ENCODE data around the gene PRPSAP2. TPM values are rescaled to one million over a fixed set of nuclear protein-coding genes. Genes with fewer than 3 reads are reported as not detected.

The PRPSAP2 gene
- total RNA-seq, 1 donor from 2014 or later, result 50.6 TPM

- H4K20me1 ChIP-seq (ENCODE audit: insufficient read depth, low read length), result no peaks in the 10 kb centered on the region
- H3K36me3 ChIP-seq (ENCODE audit: insufficient read depth, low read length), result no peaks in the 10 kb centered on the region
- no peak for DNase-seq (ENCODE audit: low read depth)
- H3K9me3 Mint-ChIP-seq (ENCODE audit: unreplicated experiment), result peaks cover under 1% of the 10 kb centered on the region
- no peaks in the 10 kb centered on the region for H3K79me2 ChIP-seq (ENCODE audit: insufficient read depth, low read length)
- no peaks in the 10 kb centered on the region for H3K36me3 Mint-ChIP-seq (ENCODE audit: low read depth, unreplicated experiment)
- H3K9ac ChIP-seq (ENCODE audit: low read length), result no peak within 1 kb of the TSS
- no peaks in the 10 kb centered on the region for H3K9me3 ChIP-seq (ENCODE audit: insufficient read depth, low read depth, low read length)
- no peaks in the 10 kb centered on the region for H3K4me1 Mint-ChIP-seq (ENCODE audit: low read depth, unreplicated experiment)
- TF ChIP-seq CTCF (IDR thresholded peaks at IDR 0.05; ENCODE audit: insufficient read depth, low read depth, low read length) (peak; percentile 20), EZH2 (IDR thresholded peaks at IDR 0.05; ENCODE audit: insufficient read depth, low read length) (no peak)
- peaks cover 12% of the 10 kb centered on the region for H3K27me3 ChIP-seq (ENCODE audit: insufficient read depth, low read length)
- no peak within 1 kb of the TSS for H2AFZ ChIP-seq (ENCODE audit: low read depth, low read length)
- peaks cover 25% of the 10 kb centered on the region for H3K27me3 Mint-ChIP-seq (ENCODE audit: low read depth, unreplicated experiment)
- no peak within 1 kb of the TSS for H3K4me3 Mint-ChIP-seq (ENCODE audit: unreplicated experiment)
- no peak within 1 kb of the TSS for H3K4me2 ChIP-seq (ENCODE audit: low read length)
- no peak within 1 kb of the TSS for H3K4me3 ChIP-seq (ENCODE audit: insufficient read depth, low read depth, low read length)
- no peak within 1 kb of the TSS for H3K27ac ChIP-seq (ENCODE audit: low read depth, low read length)
- H3K27ac Mint-ChIP-seq (ENCODE audit: unreplicated experiment), result peak within 1 kb of the TSS; percentile 26
- FAIRE-seq, result no peak
- no peaks in the 10 kb centered on the region for H3K4me1 ChIP-seq (ENCODE audit: insufficient read depth, low read length)
Observed at GRCh38 chr17:18951941-18952842, 94.3 kb downstream of the PRPSAP2 start, which contains the start of gene SLC5A10. Gene SLC5A10, plus strand, starts transcription at chr17:18952165. Its CDS starts 41 bp downstream, at chr17:18952206.

- no peak overlapping the region for H3K4me2 ChIP-seq (ENCODE audit: low read length)
- H3K27me3 ChIP-seq (ENCODE audit: insufficient read depth, low read length), result peaks cover 9% of the 10 kb centered on the region
- H3K36me3 ChIP-seq (ENCODE audit: insufficient read depth, low read length), result no peaks in the 10 kb centered on the region
- H4K20me1 ChIP-seq (ENCODE audit: insufficient read depth, low read length), result no peaks in the 10 kb centered on the region
- Mint-ChIP-seq H3K27me3 (ENCODE audit: low read depth, unreplicated experiment) (peaks cover 19% of the 10 kb centered on the region), H3K4me3 (ENCODE audit: unreplicated experiment) (no peak overlapping the region), H3K4me1 (ENCODE audit: low read depth, unreplicated experiment) (no peaks in the 10 kb centered on the region), H3K27ac (ENCODE audit: unreplicated experiment) (no peak overlapping the region), H3K9me3 (ENCODE audit: unreplicated experiment) (no peaks in the 10 kb centered on the region), H3K36me3 (ENCODE audit: low read depth, unreplicated experiment) (no peaks in the 10 kb centered on the region)
- no peaks in the 10 kb centered on the region for H3K4me1 ChIP-seq (ENCODE audit: insufficient read depth, low read length)
- DNase-seq (ENCODE audit: low read depth), result no peak
- H3K4me3 ChIP-seq (ENCODE audit: insufficient read depth, low read depth, low read length), result no peak overlapping the region
- H3K9ac ChIP-seq (ENCODE audit: low read length), result no peak overlapping the region
- no peak overlapping the region for H2AFZ ChIP-seq (ENCODE audit: low read depth, low read length)
- FAIRE-seq, result no peak
- H3K27ac ChIP-seq (ENCODE audit: low read depth, low read length), result no peak overlapping the region
- H3K79me2 ChIP-seq (ENCODE audit: insufficient read depth, low read length), result no peaks in the 10 kb centered on the region
- H3K9me3 ChIP-seq (ENCODE audit: insufficient read depth, low read depth, low read length), result no peaks in the 10 kb centered on the region
- TF ChIP-seq CTCF (IDR thresholded peaks at IDR 0.05; ENCODE audit: insufficient read depth, low read depth, low read length) (no peak), EZH2 (IDR thresholded peaks at IDR 0.05; ENCODE audit: insufficient read depth, low read length) (no peak)
Observed at GRCh38 chr17:18953231-18953728, 95.3 kb downstream of the PRPSAP2 start.
